Retinal pigment epithelial cell (primary cell): Measurements from ENCODE around the gene ZYX.

Experiments
- DNase-seq: peaks from one replicate; pipeline ENCODE4 v3.0.0-alpha.2; 2010; ENCODE audit warnings: low read depth
- H3K4me3 ChIP-seq: 2 replicates; pipeline ENCODE4 v1.5.1; 2011; ENCODE audit warnings: mild to moderate bottlenecking, low read length, control low read depth, moderate library complexity
- TF ChIP-seq, protein P1 (sequence below): conservative IDR thresholded peaks from 2 replicates; pipeline ENCODE4 v1.5.1; 2011; ENCODE audit warnings: low read depth, low read length, control low read depth, inconsistent platforms

ZYX gene

DNA sequence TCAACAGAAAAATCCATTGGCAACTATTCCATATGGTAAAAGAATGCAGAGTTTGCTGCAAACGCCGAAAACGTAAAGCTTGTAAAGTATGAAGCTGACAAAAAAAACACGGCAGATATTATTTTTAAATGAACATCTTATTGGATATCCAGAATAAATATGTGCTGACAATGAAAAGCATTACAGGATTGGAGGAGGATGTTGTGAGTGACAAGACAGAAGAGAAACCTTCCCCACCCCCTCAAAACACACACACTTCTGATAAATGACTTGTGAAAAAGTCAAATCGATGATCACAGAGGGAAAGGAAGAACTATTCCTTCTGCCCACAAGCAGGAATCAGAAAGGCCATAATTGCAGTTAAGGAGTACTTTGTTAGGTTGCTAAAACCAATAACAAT lies 33.2 kb upstream of the ZYX start:
- H3K4me3 ChIP-seq = no peak overlapping the region
- TF ChIP-seq, protein P1, sequence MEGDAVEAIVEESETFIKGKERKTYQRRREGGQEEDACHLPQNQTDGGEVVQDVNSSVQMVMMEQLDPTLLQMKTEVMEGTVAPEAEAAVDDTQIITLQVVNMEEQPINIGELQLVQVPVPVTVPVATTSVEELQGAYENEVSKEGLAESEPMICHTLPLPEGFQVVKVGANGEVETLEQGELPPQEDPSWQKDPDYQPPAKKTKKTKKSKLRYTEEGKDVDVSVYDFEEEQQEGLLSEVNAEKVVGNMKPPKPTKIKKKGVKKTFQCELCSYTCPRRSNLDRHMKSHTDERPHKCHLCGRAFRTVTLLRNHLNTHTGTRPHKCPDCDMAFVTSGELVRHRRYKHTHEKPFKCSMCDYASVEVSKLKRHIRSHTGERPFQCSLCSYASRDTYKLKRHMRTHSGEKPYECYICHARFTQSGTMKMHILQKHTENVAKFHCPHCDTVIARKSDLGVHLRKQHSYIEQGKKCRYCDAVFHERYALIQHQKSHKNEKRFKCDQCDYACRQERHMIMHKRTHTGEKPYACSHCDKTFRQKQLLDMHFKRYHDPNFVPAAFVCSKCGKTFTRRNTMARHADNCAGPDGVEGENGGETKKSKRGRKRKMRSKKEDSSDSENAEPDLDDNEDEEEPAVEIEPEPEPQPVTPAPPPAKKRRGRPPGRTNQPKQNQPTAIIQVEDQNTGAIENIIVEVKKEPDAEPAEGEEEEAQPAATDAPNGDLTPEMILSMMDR = no peak
- DNase-seq = no peak

DNA sequence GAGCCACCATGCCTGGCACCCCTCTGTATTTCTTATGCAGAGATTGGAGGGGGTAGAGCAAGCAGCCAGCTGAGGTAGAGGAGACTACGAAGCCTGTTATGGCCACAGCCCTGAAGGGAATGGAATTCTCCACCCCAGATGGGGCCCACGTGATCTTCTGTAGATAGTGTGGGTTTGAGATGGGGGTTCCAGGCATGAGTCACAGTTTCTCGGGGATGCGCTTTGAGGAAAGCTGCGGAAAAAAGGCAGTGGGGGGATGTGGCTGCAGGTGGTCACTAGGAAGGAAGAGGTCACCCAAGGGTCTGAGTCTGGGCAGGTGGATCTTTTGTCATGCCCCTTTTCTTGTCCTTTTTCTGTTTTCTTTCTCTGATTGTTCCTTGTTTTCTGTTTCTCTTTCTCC lies 30.1 kb upstream of the ZYX start:
- no peak overlapping the region for H3K4me3 ChIP-seq
- DNase-seq = no peak
- TF ChIP-seq, protein P1 = no peak

DNA sequence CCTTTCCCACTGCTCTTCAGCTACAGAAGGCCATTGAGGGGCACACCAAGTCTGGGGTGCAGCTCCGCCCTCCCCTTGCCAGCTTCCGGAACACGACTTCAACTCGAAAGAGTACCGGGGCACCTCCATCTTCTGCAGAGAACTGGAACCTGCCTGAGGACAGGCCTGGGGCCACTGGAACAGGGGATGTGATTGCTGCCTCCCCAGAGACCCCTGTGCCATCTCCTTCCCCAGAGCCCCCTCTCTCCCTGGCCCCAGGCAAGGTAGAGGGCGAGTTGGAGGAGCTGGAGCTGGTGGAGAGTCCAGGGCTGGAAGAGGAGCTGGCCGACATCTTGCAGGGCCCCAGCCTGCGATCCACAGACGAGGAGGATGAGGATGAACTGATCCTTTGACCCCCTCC lies 29.6 kb upstream of the ZYX start:
- DNase-seq = no peak
- TF ChIP-seq, protein P1 = no peak

DNA sequence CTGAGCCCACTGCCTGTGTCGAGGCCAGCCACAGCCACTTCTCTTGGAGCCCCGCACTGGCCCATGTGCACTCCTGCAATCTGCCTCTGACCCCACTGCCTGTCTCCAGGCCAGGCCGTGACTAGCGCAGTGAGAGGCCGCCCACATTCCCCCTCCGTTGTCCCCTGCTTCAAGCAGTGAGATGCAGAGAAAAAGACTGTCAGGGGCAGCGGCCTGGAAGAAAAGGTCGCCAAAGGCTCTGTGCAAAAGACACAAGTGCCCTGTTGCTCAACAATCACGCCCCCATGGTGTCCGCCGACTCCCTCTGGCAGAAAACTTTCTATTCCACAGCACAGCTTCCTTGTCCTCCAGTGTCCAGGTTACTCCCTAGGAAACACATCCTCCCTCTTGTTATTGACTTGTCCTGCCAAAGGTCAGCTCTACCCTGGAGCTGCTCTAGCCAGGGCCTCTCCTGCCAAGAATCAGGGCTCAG lies 28.6 kb upstream of the ZYX start:
- TF ChIP-seq, protein P1 = no peak
- no peak for DNase-seq
- no peak overlapping the region for H3K4me3 ChIP-seq

More for the DNA sequence above, 29.6 kb upstream of the ZYX start:
- no peak overlapping the region for H3K4me3 ChIP-seq

DNA sequence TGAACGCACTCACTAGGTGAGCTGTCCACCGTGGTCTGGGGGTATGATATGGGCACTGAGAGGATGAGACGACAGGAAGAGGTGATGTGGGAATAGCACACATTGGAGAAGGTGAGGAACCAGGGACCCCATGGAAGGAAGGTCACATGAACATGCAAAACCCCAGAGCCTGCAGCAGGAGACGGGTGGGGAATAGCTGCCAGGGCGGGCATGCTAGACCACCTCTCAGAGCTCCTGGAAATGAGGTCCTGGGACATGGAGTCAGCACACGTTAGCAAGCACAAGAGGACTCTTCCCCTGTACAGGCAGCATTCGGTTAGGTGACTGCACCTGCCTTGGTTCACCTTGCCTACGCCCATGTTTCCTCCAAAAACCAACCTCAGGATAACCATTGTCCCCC lies 26.8 kb upstream of the ZYX start:
- DNase-seq = no peak
- TF ChIP-seq, protein P1 = no peak
- no peak overlapping the region for H3K4me3 ChIP-seq

DNA sequence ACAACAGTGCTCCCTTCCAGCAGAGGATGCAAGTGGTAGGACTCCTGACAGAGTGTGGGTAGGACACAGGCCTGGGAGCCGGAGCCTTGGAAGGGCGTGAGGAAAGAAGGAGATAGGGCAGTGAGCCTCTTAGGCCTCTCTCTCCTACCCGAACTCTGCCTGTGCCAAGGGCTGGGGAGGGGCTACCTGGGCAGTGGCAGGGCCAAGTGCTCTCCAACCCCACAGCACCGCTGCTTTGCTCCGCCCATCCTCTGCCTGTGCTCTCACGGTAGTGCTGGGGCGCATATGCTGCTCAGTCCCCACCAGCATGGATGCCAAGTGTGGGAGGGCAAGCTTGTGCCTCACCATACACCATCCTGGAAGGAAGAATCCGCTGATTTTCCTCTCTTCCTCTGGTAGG lies 26.2 kb upstream of the ZYX start:
- TF ChIP-seq, protein P1 = no peak
- DNase-seq = no peak
- H3K4me3 ChIP-seq = no peak overlapping the region

DNA sequence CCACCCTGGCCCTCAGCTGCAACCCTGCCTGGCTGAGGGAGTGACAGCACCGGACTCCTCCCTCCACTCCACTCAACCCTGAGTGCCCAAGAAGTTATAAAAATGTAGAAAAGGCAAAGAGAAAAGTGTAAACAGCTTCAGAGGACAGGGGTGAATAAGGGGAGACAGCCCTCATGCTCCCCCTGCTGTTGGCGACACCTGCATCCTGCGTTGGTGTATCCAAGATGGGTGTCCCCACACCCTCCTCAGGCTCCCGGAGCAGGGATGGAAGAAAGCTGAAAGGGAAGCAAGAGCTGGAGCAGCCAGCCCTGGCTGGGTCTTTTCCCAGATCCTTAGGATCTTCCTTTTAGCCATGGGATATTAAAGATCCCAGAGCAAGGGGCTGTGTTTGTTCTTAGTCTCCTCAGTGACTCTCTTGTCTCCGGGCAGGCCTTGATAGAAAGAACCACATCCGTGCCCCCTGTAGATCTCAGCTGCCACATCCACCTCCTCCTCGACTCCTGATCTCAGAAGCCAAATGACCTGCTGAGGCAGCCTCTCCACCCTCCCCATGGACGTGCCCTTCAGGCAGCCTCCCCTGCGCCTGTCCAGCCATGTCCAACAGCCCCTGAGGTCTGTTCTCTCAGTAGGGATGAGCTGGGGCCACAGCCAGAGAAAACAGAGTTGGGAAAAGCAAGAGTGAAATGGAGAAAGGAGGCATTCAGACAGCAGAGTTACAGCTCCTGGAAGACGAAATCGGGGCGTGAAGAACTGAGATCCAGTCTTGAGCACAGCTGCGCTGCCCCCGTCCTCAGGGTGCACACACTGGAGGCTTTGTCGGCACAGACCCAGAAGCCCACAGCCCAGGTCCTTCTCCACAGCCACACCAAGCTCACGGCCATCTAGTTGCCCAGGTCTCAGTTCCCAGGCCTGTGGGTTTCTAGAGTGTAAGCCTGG lies 25.4 kb upstream of the ZYX start:
- TF ChIP-seq, protein P1 = no peak
- H3K4me3 ChIP-seq = no peak overlapping the region
- no peak for DNase-seq
